ENCODE results near the gene LRPPRC.

Gene LRPPRC

DNA sequence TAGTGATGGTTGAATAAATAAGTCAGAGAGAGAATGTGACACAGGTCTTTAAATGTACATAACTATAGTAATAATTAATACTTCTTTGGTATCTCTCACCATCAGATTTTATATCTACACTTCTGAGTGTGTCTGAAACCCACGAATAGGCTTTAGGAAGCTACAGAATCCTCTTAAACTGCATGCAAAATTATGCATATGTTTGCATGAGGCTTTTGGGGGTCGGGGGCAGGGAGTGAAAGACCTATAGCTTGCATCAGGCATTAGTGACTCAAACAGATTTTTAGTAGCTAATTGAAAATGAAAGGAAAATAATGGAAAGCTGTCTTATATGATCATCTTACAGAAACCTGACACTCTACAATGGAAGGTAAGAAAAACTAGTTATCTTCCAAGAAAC lies 14.9 kb downstream of the LRPPRC start:
- no peak for DNase-seq (ENCODE audit: low spot score)
- FAIRE-seq, result no peak

- FAIRE-seq, result no peak
- no peak for DNase-seq (ENCODE audit: low spot score)
These were observed 18.0 kb downstream of the LRPPRC start for GRCh38 chr2:43977677-43978375.

GRCh38 chr2:43960921-43961320 lies 34.9 kb downstream of the LRPPRC start:
- no peak for DNase-seq (ENCODE audit: low spot score)
- FAIRE-seq, result no peak

GRCh38 chr2:43958397-43959275 lies 37.2 kb downstream of the LRPPRC start:
- no peak for FAIRE-seq
- DNase-seq (ENCODE audit: low spot score), result no peak

- DNase-seq (ENCODE audit: low spot score), result no peak
- FAIRE-seq, result peak; percentile 76
These were observed 45.3 kb downstream of the LRPPRC start for GRCh38 chr2:43950383-43951008.

DNA sequence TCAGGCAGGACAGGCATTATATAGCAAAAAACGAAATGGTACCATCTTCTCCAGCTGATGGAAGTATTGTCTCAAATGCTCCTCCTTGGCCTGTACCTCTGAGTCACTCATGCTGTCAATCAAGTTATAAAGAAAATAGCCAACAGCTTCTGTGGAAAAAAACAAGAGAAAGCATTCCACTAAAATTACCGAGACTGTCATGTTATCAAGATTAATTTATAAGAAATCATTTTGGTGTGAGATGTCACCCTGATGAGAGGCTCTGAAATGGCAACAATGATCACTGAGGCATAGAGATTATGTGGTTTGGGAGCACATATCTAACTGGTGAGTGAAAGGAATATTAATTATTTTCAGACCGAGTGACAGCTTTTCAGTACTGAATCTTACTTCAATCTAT lies 47.4 kb downstream of the LRPPRC start:
- DNase-seq (ENCODE audit: low spot score) (peak; percentile 60), FAIRE-seq (peak; percentile 95)

GRCh38 chr2:43946685-43947084 lies 49.1 kb downstream of the LRPPRC start:
- FAIRE-seq, result no peak
- DNase-seq (ENCODE audit: low spot score), result no peak

DNA sequence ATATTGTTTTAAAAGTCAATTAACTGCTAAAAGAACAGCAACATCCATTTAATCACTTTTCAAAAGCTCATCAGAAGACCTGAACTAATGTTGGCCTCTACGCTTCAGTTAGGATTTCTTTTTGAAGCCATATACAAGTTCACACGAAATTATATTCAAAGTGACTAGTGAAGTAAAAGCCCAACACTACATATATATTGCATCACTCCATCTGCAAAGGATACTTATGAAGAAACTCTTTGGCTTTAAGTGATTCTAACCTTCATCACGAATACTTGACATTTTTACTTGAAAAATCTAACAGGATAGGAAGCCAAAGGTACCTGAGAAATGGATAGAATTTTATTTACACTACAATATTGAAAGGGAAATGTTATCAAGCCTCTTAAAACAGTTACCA lies 50.4 kb downstream of the LRPPRC start:
- FAIRE-seq (no peak), DNase-seq (ENCODE audit: low spot score) (no peak)

DNA sequence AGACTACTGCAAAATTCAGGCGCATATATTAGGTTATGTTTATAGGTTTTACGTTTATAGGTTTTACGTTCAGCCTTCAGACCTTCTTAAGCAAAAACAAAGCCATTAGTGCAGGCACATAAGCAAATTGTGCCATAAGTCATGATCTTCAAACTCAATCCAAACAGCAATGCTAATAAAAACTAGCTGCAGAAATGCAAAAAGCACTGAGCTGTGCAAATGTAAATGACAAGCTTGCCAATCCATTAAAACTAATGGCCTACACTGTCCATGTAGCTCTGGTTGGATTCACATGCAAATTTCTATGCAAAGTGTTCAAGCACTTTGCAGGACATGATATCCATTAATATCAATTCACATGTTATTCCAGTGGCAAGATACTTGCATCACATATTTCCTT lies 50.9 kb downstream of the LRPPRC start:
- FAIRE-seq (no peak), DNase-seq (ENCODE audit: low spot score) (no peak)

GRCh38 chr2:43943809-43944452 lies 51.9 kb downstream of the LRPPRC start:
- DNase-seq (ENCODE audit: low spot score), result no peak
- FAIRE-seq, result no peak

DNA sequence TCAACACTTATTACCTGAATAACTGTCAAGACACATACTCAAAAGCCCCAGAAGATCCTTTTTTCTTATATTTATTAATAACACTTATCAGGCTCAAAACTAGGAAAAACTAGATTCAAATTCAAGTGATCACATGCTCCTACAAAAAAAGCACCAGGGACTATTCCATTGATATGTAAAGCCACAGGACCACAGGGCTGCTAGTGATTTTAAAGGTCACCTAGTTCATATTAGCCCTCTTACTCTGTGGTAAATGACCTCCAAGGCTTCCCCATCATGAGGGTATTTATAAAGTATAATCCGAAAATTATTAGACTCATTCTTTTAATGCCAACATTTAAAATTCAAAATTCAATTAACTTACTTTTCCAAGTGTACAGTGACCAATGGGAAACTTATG lies 52.5 kb downstream of the LRPPRC start:
- FAIRE-seq, result no peak
- DNase-seq (ENCODE audit: low spot score), result no peak

GRCh38 chr2:43942881-43943280 lies 52.9 kb downstream of the LRPPRC start:
- no peak for FAIRE-seq

DNA sequence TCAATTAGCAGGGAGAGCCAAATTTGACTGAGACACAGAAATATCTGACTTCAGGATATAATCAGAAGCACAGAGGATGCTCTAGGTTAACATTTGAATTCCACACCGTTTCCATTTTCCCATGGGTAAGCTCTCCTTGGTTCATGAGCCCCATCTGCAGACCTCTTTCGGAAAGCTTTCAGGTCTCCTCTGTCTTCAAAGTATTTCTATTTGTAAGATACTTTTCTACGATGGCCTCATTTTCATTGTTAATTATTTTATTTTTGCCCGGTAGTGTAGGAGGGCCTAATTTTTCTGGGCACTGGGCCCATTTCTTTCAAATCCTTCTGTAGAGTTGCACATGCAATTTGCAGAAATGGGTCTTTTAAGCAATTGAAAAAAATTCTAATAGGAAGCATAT lies 53.8 kb downstream of the LRPPRC start:
- FAIRE-seq (no peak), DNase-seq (ENCODE audit: low spot score) (no peak)

More at GRCh38 chr2:43942881-43943280, 52.9 kb downstream of the LRPPRC start:
- DNase-seq (ENCODE audit: low spot score), result no peak

GRCh38 chr2:43941359-43941758 lies 54.4 kb downstream of the LRPPRC start:
- DNase-seq (ENCODE audit: low spot score) (no peak), FAIRE-seq (no peak)

- no peak for DNase-seq (ENCODE audit: low spot score)
- FAIRE-seq, result no peak
These were observed 56.0 kb downstream of the LRPPRC start for GRCh38 chr2:43939695-43940256.

GRCh38 chr2:43937269-43937820 lies 58.4 kb downstream of the LRPPRC start:
- no peak for DNase-seq (ENCODE audit: low spot score)
- no peak for FAIRE-seq

DNA sequence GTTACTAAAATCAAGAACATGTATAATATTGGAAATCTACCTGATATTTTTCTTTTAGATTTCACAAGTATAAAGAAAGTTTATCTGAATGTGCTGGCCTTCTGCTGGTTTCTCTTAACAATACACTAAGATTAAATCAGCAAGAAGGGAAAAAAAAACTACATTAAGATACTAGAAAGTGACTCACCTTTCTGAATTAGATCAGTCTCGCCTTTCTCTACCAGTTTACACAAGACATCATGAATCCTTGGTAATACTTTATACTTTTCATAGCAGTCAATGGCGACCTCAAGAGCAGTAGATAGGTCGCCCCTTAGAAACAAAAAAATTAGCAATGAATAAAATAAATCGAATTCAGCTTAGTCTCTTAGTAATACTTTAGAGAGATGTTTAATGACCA lies 61.2 kb downstream of the LRPPRC start:
- FAIRE-seq (peak; percentile 42), DNase-seq (ENCODE audit: low spot score) (no peak)

- DNase-seq (ENCODE audit: low spot score), result no peak
- FAIRE-seq, result no peak
These were observed 64.5 kb downstream of the LRPPRC start for GRCh38 chr2:43931293-43931692.

GRCh38 chr2:43927442-43927841 lies 68.3 kb downstream of the LRPPRC start:
- DNase-seq (ENCODE audit: low spot score) (no peak), FAIRE-seq (no peak)

DNA sequence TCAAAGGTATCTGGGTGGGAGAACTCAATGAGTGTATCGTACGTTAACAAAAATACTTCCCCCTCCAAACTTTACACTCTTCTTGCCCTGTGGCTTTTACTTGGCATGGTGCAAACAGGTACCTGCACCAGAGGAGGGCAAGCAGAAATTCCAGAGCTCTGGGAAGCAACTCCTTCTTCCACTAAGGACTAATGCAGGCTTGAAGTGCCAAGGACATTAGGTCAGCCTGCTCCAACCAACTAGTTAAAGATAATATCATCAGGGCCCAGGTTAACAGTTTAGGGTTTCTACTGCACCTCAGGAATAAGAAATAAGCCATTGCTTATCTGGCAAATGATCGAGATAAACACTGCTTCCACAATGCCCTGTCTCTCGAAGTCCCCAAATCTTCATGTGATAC lies 70.4 kb downstream of the LRPPRC start:
- no peak for DNase-seq (ENCODE audit: low spot score)
- FAIRE-seq, result no peak

- DNase-seq (ENCODE audit: low spot score), result no peak
- no peak for FAIRE-seq
These were observed 71.3 kb downstream of the LRPPRC start for GRCh38 chr2:43924463-43924862.
